CD14-positive monocyte (primary cell): Measurements from ENCODE around the gene ECI2. TPM values are rescaled to one million over a fixed set of nuclear protein-coding genes. Genes with fewer than 3 reads are reported as not detected.

Experiments used
- DNase-seq, 3 donors: peaks; one replicate each; pipeline ENCODE4 v3.0.0-alpha.2; 2011 to 2022
- H2AFZ ChIP-seq: 2 replicates; pipeline ENCODE4 v1.6.0; 2012; ENCODE audit warnings: mild to moderate bottlenecking, low read depth, low read length, inconsistent platforms; ENCODE audit not compliant: insufficient read depth, poor library complexity, severe bottlenecking
- H3K27ac ChIP-seq, 2 donors: 1 replicate in 1 of 2; 2 replicates in 1 of 2; pipeline ENCODE4 v1.5.1; 2012 to 2013; ENCODE audit warnings: low read length in 2 of 2, control low read depth in 1 of 2, inconsistent platforms in 1 of 2, low read depth in 1 of 2, mild to moderate bottlenecking in 1 of 2
- H3K27me3 ChIP-seq, 2 donors: one replicate each; pipeline versions ENCODE4 v1.6.0 to v1.6.1; 2011 to 2013; ENCODE audit warnings: low read length in 2 of 2; ENCODE audit not compliant: control insufficient read depth in 2 of 2, insufficient read depth in 2 of 2
- H3K36me3 ChIP-seq, 2 donors: replicated peaks in 1 of 2; 1 replicate in 1 of 2; 2 replicates in 1 of 2; pipeline versions ENCODE4 v1.5.1 to v1.6.1; 2012 to 2013; ENCODE audit warnings: low read length in 2 of 2, control low read depth in 1 of 2, inconsistent platforms in 1 of 2, mild to moderate bottlenecking in 1 of 2; ENCODE audit not compliant: insufficient read depth in 2 of 2, control insufficient read depth in 1 of 2
- H3K4me1 ChIP-seq, 2 donors: 1 replicate in 1 of 2; 2 replicates in 1 of 2; pipeline versions ENCODE4 v1.5.1 to v1.6.1; 2012 to 2013; ENCODE audit warnings: low read length in 2 of 2, control low read depth in 1 of 2, inconsistent platforms in 1 of 2, mild to moderate bottlenecking in 1 of 2, moderate library complexity in 1 of 2; ENCODE audit not compliant: insufficient read depth in 2 of 2, control insufficient read depth in 1 of 2
- H3K4me2 ChIP-seq: replicated peaks from 2 replicates; pipeline ENCODE3; 2012; ENCODE audit warnings: low read length, moderate library complexity, mild to moderate bottlenecking; ENCODE audit not compliant: poor library complexity, severe bottlenecking; ENCODE audit errors: extremely low read depth
- H3K4me3 ChIP-seq, 3 experiments: fragments of 200-600 bp in 1 of 3; sonication (generic) in 1 of 3; replicated peaks in 1 of 3; 1 replicate in 2 of 3; 2 replicates in 1 of 3; pipeline ENCODE4 v1.5.1; 2011 to 2013; ENCODE audit warnings: low read length in 3 of 3, mild to moderate bottlenecking in 3 of 3, control low read depth in 2 of 3, low read depth in 2 of 3, inconsistent platforms in 1 of 3, moderate library complexity in 1 of 3
- H3K79me2 ChIP-seq: 2 replicates; pipeline ENCODE4 v1.6.0; 2012; ENCODE audit warnings: mild to moderate bottlenecking, control low read depth, inconsistent platforms, low read length, moderate library complexity; ENCODE audit not compliant: insufficient read depth
- H3K9ac ChIP-seq: 2 replicates; pipeline ENCODE4 v1.6.0; 2017; ENCODE audit warnings: low read length, mild to moderate bottlenecking; ENCODE audit not compliant: insufficient read depth, poor library complexity, severe bottlenecking
- H3K9me3 ChIP-seq, 2 donors: replicated peaks in 1 of 2; 1 replicate in 1 of 2; 2 replicates in 1 of 2; pipeline versions ENCODE4 v1.5.1 to v1.6.1; 2012 to 2013; ENCODE audit warnings: low read length in 2 of 2, control low read depth in 1 of 2; ENCODE audit not compliant: control insufficient read depth in 1 of 2, insufficient read depth in 1 of 2
- H4K20me1 ChIP-seq: 2 replicates; pipeline ENCODE4 v1.6.0; 2012; ENCODE audit warnings: mild to moderate bottlenecking, low read length, control low read depth, moderate library complexity; ENCODE audit not compliant: insufficient read depth
- H3K27ac Mint-ChIP-seq, 7 donors: one replicate each; pipeline ENCODE4 v1.8.0; 2020; ENCODE audit warnings: mild to moderate bottlenecking in 7 of 7, mixed read lengths in 7 of 7, moderate library complexity in 6 of 7, inconsistent platforms in 2 of 7
- H3K27me3 Mint-ChIP-seq, 3 donors: one replicate each; pipeline ENCODE4 v1.8.0; 2021 to 2022; ENCODE audit warnings: low read depth in 3 of 3, mild to moderate bottlenecking in 3 of 3, mixed read lengths in 3 of 3, moderate library complexity in 3 of 3, inconsistent platforms in 1 of 3
- H3K36me3 Mint-ChIP-seq, 2 donors: one replicate each; pipeline ENCODE4 v1.8.0; 2020; ENCODE audit warnings: mixed read lengths in 2 of 2, inconsistent platforms in 1 of 2, mild to moderate bottlenecking in 1 of 2
- H3K4me1 Mint-ChIP-seq: one replicate; pipeline ENCODE4 v1.8.0; 2020; ENCODE audit warnings: mild to moderate bottlenecking, mixed read lengths
- H3K4me3 Mint-ChIP-seq, 2 donors: one replicate each; pipeline ENCODE4 v1.8.0; 2020; ENCODE audit warnings: mild to moderate bottlenecking in 2 of 2, mixed read lengths in 2 of 2, moderate library complexity in 1 of 2
- H3K9me3 Mint-ChIP-seq, 7 donors: one replicate each; pipeline ENCODE4 v1.8.0; 2020 to 2022; ENCODE audit warnings: mixed read lengths in 7 of 7, mild to moderate bottlenecking in 6 of 7, moderate library complexity in 6 of 7, inconsistent platforms in 2 of 7
- CTCF ChIP-seq: fragments of 200-600 bp; IDR thresholded peaks from one replicate; pipeline ENCODE4 v1.8.0; 2022; ENCODE audit warnings: antibody characterized with exemption, mild to moderate bottlenecking
- WGBS: methylation state at CpG from one replicate; pipeline ENCODE4 v1.1.5; 2013; ENCODE audit warnings: missing lambda C conversion rate; ENCODE audit not compliant: insufficient coverage; 5-methylcytosine and 5-hydroxymethylcytosine counted together
- intact Hi-C, 2 donors: fragments of 100-400 bp; cut with micrococcal nuclease; formaldehyde crosslinking; loops; one replicate each; pipeline versions ENCODE4 v1.15.0 to v1.15.1; 2023
- polyA plus RNA-seq, 3 donors: library from polyadenylated mRNA; depleted of rRNA in 1 of 3; unstranded in 2 of 3; stranded (reverse) in 1 of 3; fragments of 300-500 nt in 2 of 3; fragments of >200 nt in 1 of 3; fragmentation: Illumina TruSeq in 2 of 3; gene quantifications; 1 replicate in 2 of 3; 2 replicates in 1 of 3; pipeline ENCODE4 v1.2.3, GENCODE V29; 2012 to 2021

ECI2 gene
- polyA plus RNA-seq, 3 donors, result 9.2 to 45.9 (median 44.5) TPM

- H3K9me3 Mint-ChIP-seq, result peaks cover 0 to under 1% (median 0%) of the 10 kb centered on the region in 7 donors
- H2AFZ ChIP-seq, result no peak overlapping the region
- peaks cover 0 to 2% (median 0%) of the 10 kb centered on the region in 3 donors for H3K27me3 Mint-ChIP-seq
- no peak for DNase-seq
- H3K4me1 Mint-ChIP-seq, result no peaks in the 10 kb centered on the region
- no peaks in the 10 kb centered on the region for H4K20me1 ChIP-seq
- H3K27ac ChIP-seq, result no peak overlapping the region
- intact Hi-C loops, result no loop called here
- H3K36me3 Mint-ChIP-seq, result peaks cover 50 to 63% of the 10 kb centered on the region in 2 donors
- H3K9me3 ChIP-seq, result no peaks in the 10 kb centered on the region
- H3K36me3 ChIP-seq, result peaks cover 37 to 85% of the 10 kb centered on the region in 2 donors
- H3K4me3 Mint-ChIP-seq, result no peak overlapping the region
- peak overlapping the region in 2 of 7 donors; percentile 23 to 82 for H3K27ac Mint-ChIP-seq
- TF ChIP-seq CTCF, result no peak
- no peak overlapping the region for H3K4me3 ChIP-seq
- no peak overlapping the region for H3K9ac ChIP-seq
- no peak overlapping the region for H3K4me2 ChIP-seq
- 100% methylated on average over 2 of the region's 8 CpGs for WGBS
- H3K4me1 ChIP-seq, result no peaks in the 10 kb centered on the region
- H3K79me2 ChIP-seq, result no peaks in the 10 kb centered on the region
- no peaks in the 10 kb centered on the region for H3K27me3 ChIP-seq
Measured at GRCh38 chr6:4125933-4126864, 9.2 kb downstream of the ECI2 start.

- 94% methylated on average over 2 of the region's 5 CpGs for WGBS
Measured at GRCh38 chr6:4125500-4125899, 9.9 kb downstream of the ECI2 start.

More at GRCh38 chr6:4125500-4125899, 9.9 kb downstream of the ECI2 start:
- Mint-ChIP-seq H3K27me3 (peaks cover 0 to 2% (median 0%) of the 10 kb centered on the region in 3 donors), H3K4me1 (no peaks in the 10 kb centered on the region), H3K36me3 (peaks cover 54 to 66% of the 10 kb centered on the region in 2 donors), H3K27ac (no peak overlapping the region), H3K4me3 (no peak overlapping the region), H3K9me3 (peaks cover 0 to 3% (median 0%) of the 10 kb centered on the region in 7 donors)
- no peak overlapping the region for H3K4me2 ChIP-seq
- TF ChIP-seq CTCF, result no peak
- H3K4me3 ChIP-seq, result no peak overlapping the region
- no peaks in the 10 kb centered on the region for H3K79me2 ChIP-seq
- H3K36me3 ChIP-seq, result peaks cover 35 to 89% of the 10 kb centered on the region in 2 donors
- H3K27ac ChIP-seq, result no peak overlapping the region
- DNase-seq, result no peak
- H4K20me1 ChIP-seq, result no peaks in the 10 kb centered on the region
- no peak overlapping the region for H3K9ac ChIP-seq
- no peaks in the 10 kb centered on the region for H3K9me3 ChIP-seq
- intact Hi-C loops, result no loop called here
- no peaks in the 10 kb centered on the region for H3K27me3 ChIP-seq
- no peak overlapping the region for H2AFZ ChIP-seq
- H3K4me1 ChIP-seq, result no peaks in the 10 kb centered on the region
